OCI-LY1 (cell line): Measurements from ENCODE around the gene ZNF350.

Source experiments
- H2AFZ ChIP-seq: fragments of 200-600 bp; sonication (generic), shearing (Covaris generic); 2 replicates; pipeline ENCODE4 v1.6.0; 2014; ENCODE audit warnings: antibody characterized with exemption, mild to moderate bottlenecking, low read length
- H3F3A ChIP-seq: fragments of 200-600 bp; sonication (generic), shearing (Covaris generic); 2 replicates; pipeline ENCODE4 v1.6.0; 2014; ENCODE audit warnings: mild to moderate bottlenecking, antibody characterized with exemption, low read length, moderate library complexity; ENCODE audit not compliant: insufficient read depth
- H3K27ac ChIP-seq: fragments of 200-600 bp; sonication (generic); 2 replicates; pipeline ENCODE4 v1.5.1; 2014; ENCODE audit warnings: low read length, mixed run types, mild to moderate bottlenecking, low read depth; ENCODE audit not compliant: poor library complexity, severe bottlenecking
- H3K27me3 ChIP-seq: fragments of 200-600 bp; sonication (generic); 2 replicates; pipeline ENCODE4 v1.6.0; 2014; ENCODE audit warnings: antibody characterized with exemption, mild to moderate bottlenecking, low read length, moderate library complexity; ENCODE audit not compliant: insufficient read depth
- H3K36me3 ChIP-seq: fragments of 200-600 bp; sonication (generic); 2 replicates; pipeline ENCODE4 v1.6.1; 2014; ENCODE audit warnings: mild to moderate bottlenecking, antibody characterized with exemption, low read length, moderate library complexity, mixed read lengths; ENCODE audit not compliant: insufficient read depth
- H3K4me1 ChIP-seq: fragments of 200-600 bp; sonication (generic); 2 replicates; pipeline ENCODE4 v1.5.1; 2014; ENCODE audit warnings: mild to moderate bottlenecking, low read length, moderate library complexity; ENCODE audit not compliant: insufficient read depth, severe bottlenecking
- H3K4me2 ChIP-seq: fragments of 200-600 bp; sonication (generic), shearing (Covaris generic); 2 replicates; pipeline ENCODE4 v1.6.1; 2014; ENCODE audit warnings: low read length
- H3K4me3 ChIP-seq: fragments of 200-600 bp; sonication (generic); 2 replicates; pipeline ENCODE4 v1.5.1; 2014; ENCODE audit warnings: low read length, low read depth, mild to moderate bottlenecking, mixed read lengths; ENCODE audit not compliant: poor library complexity, severe bottlenecking
- H3K79me2 ChIP-seq: fragments of 200-600 bp; shearing (Covaris generic); 2 replicates; pipeline ENCODE4 v1.6.1; 2016; ENCODE audit warnings: mixed run types, low read length, mixed read lengths; ENCODE audit not compliant: insufficient read depth
- H3K9ac ChIP-seq: fragments of 200-600 bp; sonication (generic), shearing (Covaris generic); 2 replicates; pipeline ENCODE4 v1.6.1; 2014; ENCODE audit warnings: mild to moderate bottlenecking, low read length, mixed read lengths
- H3K9me2 ChIP-seq: fragments of 200-600 bp; sonication (generic), shearing (Covaris generic); 2 replicates; pipeline ENCODE4 v1.6.1; 2014; ENCODE audit warnings: low read depth, mild to moderate bottlenecking, low read length, mixed read lengths
- H3K9me3 ChIP-seq: fragments of 200-600 bp; shearing (Covaris generic); 2 replicates; pipeline ENCODE4 v1.6.1; 2014; ENCODE audit warnings: low read length, mixed read lengths
- H4K20me1 ChIP-seq: fragments of 200-600 bp; sonication (generic), shearing (Covaris generic); 2 replicates; pipeline ENCODE4 v1.6.0; 2016; ENCODE audit warnings: mild to moderate bottlenecking, low read length; ENCODE audit not compliant: insufficient read depth
- EZH2 ChIP-seq: fragments of 200-600 bp; sonication (generic), shearing (Covaris generic); IDR thresholded peaks from 2 replicates; pipeline ENCODE4 v1.8.0; 2017; ENCODE audit warnings: borderline replicate concordance, mixed run types, mild to moderate bottlenecking, antibody characterized with exemption, low read length, moderate library complexity, mixed read lengths
- TF ChIP-seq, protein P1 (sequence below): fragments of 200-600 bp; sonication (generic), shearing (Covaris generic); IDR thresholded peaks from 2 replicates; pipeline ENCODE4 v1.5.1; 2017; ENCODE audit warnings: mild to moderate bottlenecking, antibody characterized with exemption, low read length, moderate library complexity, mixed read lengths

The ZNF350 gene

DNA sequence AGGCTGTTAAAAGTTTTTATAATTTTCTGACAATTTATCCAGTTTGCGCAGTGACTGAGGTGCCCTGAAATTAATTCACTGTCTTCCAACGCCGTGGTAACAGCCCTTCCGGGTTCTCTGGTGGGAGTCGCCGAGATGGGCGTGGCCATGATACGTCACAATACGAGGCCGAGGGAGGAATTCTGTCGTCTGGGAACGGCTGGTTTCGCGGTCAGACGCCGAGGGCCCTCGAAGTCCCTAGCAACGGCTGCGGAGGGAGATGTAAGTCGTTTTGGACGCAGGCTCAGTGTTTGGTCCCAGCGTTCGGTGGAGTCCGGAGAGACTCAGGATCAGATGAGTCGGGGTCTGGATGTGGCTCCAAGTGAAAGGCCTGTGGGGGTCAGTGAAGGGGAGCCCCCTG lies 37.7 kb downstream of the ZNF350 start:
- no peaks in the 10 kb centered on the region for H3K4me1 ChIP-seq
- H3K9ac ChIP-seq = no peak overlapping the region
- no peak overlapping the region for H3K4me3 ChIP-seq
- H3K27ac ChIP-seq = no peak overlapping the region
- H3K4me2 ChIP-seq = no peak overlapping the region
- no peaks in the 10 kb centered on the region for H3K9me2 ChIP-seq
- H3K79me2 ChIP-seq = no peaks in the 10 kb centered on the region
- no peaks in the 10 kb centered on the region for H4K20me1 ChIP-seq
- TF ChIP-seq EZH2 = no peak
- TF ChIP-seq, protein P1, sequence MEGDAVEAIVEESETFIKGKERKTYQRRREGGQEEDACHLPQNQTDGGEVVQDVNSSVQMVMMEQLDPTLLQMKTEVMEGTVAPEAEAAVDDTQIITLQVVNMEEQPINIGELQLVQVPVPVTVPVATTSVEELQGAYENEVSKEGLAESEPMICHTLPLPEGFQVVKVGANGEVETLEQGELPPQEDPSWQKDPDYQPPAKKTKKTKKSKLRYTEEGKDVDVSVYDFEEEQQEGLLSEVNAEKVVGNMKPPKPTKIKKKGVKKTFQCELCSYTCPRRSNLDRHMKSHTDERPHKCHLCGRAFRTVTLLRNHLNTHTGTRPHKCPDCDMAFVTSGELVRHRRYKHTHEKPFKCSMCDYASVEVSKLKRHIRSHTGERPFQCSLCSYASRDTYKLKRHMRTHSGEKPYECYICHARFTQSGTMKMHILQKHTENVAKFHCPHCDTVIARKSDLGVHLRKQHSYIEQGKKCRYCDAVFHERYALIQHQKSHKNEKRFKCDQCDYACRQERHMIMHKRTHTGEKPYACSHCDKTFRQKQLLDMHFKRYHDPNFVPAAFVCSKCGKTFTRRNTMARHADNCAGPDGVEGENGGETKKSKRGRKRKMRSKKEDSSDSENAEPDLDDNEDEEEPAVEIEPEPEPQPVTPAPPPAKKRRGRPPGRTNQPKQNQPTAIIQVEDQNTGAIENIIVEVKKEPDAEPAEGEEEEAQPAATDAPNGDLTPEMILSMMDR = no peak
- peaks cover 60% of the 10 kb centered on the region for H3K9me3 ChIP-seq
- H2AFZ ChIP-seq = no peak overlapping the region
- no peaks in the 10 kb centered on the region for H3K27me3 ChIP-seq
- no peaks in the 10 kb centered on the region for H3F3A ChIP-seq
- H3K36me3 ChIP-seq = peaks cover 18% of the 10 kb centered on the region

DNA sequence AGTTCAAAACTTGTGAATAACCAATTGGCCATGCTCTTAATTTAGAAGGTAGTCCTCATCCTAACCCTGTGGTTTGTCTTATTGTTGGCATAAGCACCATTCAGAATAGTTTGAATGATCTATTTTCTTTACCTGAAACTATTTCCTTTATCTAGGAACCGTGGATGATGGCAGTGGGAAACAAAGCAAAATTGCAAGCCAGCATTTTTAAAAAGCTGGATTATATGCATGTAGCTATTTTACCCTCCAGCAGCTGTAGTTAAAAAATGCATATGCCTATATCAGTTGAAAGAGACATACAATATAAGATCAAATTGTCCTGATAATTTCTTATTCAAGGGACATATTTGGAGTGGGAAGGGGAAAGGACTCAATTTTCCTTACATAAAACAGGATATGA lies 40.0 kb downstream of the ZNF350 start:
- no peaks in the 10 kb centered on the region for H3K79me2 ChIP-seq
- H3K36me3 ChIP-seq = peaks cover 42% of the 10 kb centered on the region
- H3K9ac ChIP-seq = no peak overlapping the region
- TF ChIP-seq EZH2 = no peak
- TF ChIP-seq, protein P1 = no peak
- H3K4me1 ChIP-seq = no peaks in the 10 kb centered on the region
- H3K4me2 ChIP-seq = no peak overlapping the region
- H2AFZ ChIP-seq = no peak overlapping the region
- H3K9me3 ChIP-seq = peaks cover 73% of the 10 kb centered on the region
- H3F3A ChIP-seq = no peaks in the 10 kb centered on the region
- no peak overlapping the region for H3K4me3 ChIP-seq
- H3K27me3 ChIP-seq = no peaks in the 10 kb centered on the region
- no peak overlapping the region for H3K27ac ChIP-seq
- no peaks in the 10 kb centered on the region for H3K9me2 ChIP-seq
- H4K20me1 ChIP-seq = no peaks in the 10 kb centered on the region

DNA sequence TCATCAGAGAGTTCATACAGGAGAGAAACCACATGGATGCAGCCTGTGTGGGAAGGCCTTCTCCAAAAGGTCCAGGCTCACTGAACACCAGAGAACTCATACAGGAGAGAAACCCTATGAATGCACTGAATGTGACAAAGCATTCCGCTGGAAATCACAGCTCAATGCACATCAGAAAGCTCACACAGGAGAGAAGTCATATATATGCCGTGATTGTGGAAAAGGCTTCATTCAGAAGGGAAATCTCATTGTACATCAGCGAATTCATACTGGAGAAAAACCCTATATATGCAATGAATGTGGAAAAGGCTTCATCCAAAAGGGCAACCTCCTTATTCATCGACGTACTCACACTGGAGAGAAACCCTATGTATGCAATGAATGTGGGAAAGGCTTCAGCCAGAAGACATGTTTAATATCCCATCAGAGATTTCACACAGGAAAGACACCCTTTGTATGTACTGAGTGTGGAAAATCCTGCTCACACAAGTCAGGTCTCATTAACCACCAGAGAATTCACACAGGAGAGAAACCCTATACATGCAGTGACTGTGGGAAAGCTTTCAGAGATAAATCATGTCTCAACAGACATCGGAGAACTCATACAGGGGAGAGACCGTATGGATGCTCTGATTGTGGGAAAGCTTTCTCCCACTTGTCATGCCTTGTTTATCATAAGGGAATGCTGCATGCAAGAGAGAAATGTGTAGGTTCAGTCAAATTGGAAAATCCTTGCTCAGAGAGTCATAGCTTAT lies 41.7 kb downstream of the ZNF350 start:
- Histone ChIP-seq H3K36me3 (peaks cover 58% of the 10 kb centered on the region), H4K20me1 (no peaks in the 10 kb centered on the region), H3K27ac (no peak overlapping the region), H3K4me3 (no peak overlapping the region), H3K9ac (no peak overlapping the region), H3K4me2 (no peak overlapping the region), H3K9me2 (no peaks in the 10 kb centered on the region), H3K79me2 (no peaks in the 10 kb centered on the region), H2AFZ (no peak overlapping the region), H3K4me1 (no peaks in the 10 kb centered on the region), H3K9me3 (peaks cover 67% of the 10 kb centered on the region), H3K27me3 (no peaks in the 10 kb centered on the region), H3F3A (no peaks in the 10 kb centered on the region)
- TF ChIP-seq, protein P1 = no peak
- no peak for TF ChIP-seq EZH2
